Caco-2 (cell line): ENCODE measurements around the gene PNMT. TPM values are rescaled to one million over a fixed set of nuclear protein-coding genes. Genes with fewer than 3 reads are reported as not detected.

Experiments used
- BruUV-seq: library from RNA; stranded (reverse); fragments of 400-500 nt; replicated peaks from 2 replicates; lab custom pipeline; 2021; lab: Mats Ljungman, UMichigan
- CTCF ChIA-PET: fragments of 300-600 bp; sonication (Branson Sonifier 250); formaldehyde crosslinking; loops from one replicate; lab custom pipeline; 2022; ENCODE audit warnings: antibody characterized with exemption; lab: Charles Lee
- POLR2A ChIA-PET: fragments of 300-600 bp; sonication (Branson Sonifier 250); formaldehyde crosslinking; loops from one replicate; lab custom pipeline; 2022; ENCODE audit warnings: antibody characterized with exemption; lab: Charles Lee
- DNase-seq, 2 experiments: peaks; one replicate each; pipeline versions ENCODE4 v3.0.0 to v3.0.0-alpha.2; 2020 to 2022
- H3K27me3 ChIP-seq: replicated peaks from 2 replicates; pipeline ENCODE4 v1.6.0; 2011; ENCODE audit warnings: low read length; ENCODE audit not compliant: control insufficient read depth, insufficient read depth
- H3K36me3 ChIP-seq: 2 replicates; pipeline ENCODE4 v1.5.1; 2011; ENCODE audit warnings: low read length; ENCODE audit not compliant: control insufficient read depth, insufficient read depth
- H3K4me1 ChIP-seq: fragments of 250-450 bp; sonication (Bioruptor Pico); 2 replicates; pipeline ENCODE4 v1.5.1; 2020; ENCODE audit warnings: mild to moderate bottlenecking
- H3K4me3 ChIP-seq: 2 replicates; pipeline ENCODE4 v1.5.1; 2011; ENCODE audit warnings: low read depth, mild to moderate bottlenecking, control low read depth, low read length
- H3K9me3 ChIP-seq: fragments of 250-450 bp; sonication (Bioruptor Pico); 2 replicates; pipeline ENCODE4 v1.5.1; 2020; ENCODE audit warnings: mild to moderate bottlenecking, moderate library complexity
- H3K27ac Mint-ChIP-seq: one replicate; pipeline ENCODE4 v1.8.0; 2022; ENCODE audit warnings: mixed read lengths; ENCODE audit not compliant: unreplicated experiment
- H3K27me3 Mint-ChIP-seq: one replicate; pipeline ENCODE4 v1.8.0; 2022; ENCODE audit warnings: mixed read lengths; ENCODE audit not compliant: insufficient read depth, unreplicated experiment
- H3K36me3 Mint-ChIP-seq: one replicate; pipeline ENCODE4 v1.8.0; 2022; ENCODE audit warnings: mild to moderate bottlenecking, mixed read lengths; ENCODE audit not compliant: insufficient read depth, unreplicated experiment
- H3K4me1 Mint-ChIP-seq: one replicate; pipeline ENCODE4 v1.8.0; 2022; ENCODE audit warnings: low read depth, mixed read lengths; ENCODE audit not compliant: unreplicated experiment
- H3K4me3 Mint-ChIP-seq: one replicate; pipeline ENCODE4 v1.8.0; 2022; ENCODE audit warnings: mild to moderate bottlenecking, moderate library complexity, mixed read lengths; ENCODE audit not compliant: unreplicated experiment
- H3K9me3 Mint-ChIP-seq: one replicate; pipeline ENCODE4 v1.8.0; 2022; ENCODE audit warnings: mixed read lengths; ENCODE audit not compliant: unreplicated experiment
- CTCF ChIP-seq, 2 experiments: fragments of 200-600 bp in 1 of 2; IDR thresholded peaks; 1 replicate in 1 of 2; 2 replicates in 1 of 2; pipeline versions ENCODE4 v1.5.1 to v1.8.0; 2011 to 2022; ENCODE audit warnings: antibody characterized with exemption in 1 of 2, control low read depth in 1 of 2, inconsistent platforms in 1 of 2, low read depth in 1 of 2, low read length in 1 of 2, mild to moderate bottlenecking in 1 of 2, moderate library complexity in 1 of 2; ENCODE audit not compliant: insufficient read depth in 1 of 2, severe bottlenecking in 1 of 2, unreplicated experiment in 1 of 2
- intact Hi-C: fragments of 100-400 bp; cut with micrococcal nuclease; formaldehyde crosslinking; loops from one replicate; pipeline ENCODE4 v1.10.0; 2022; ENCODE audit not compliant: unreplicated experiment
- total RNA-seq: library from RNA; stranded (reverse); gene quantifications from 2 replicates; pipeline ENCODE4 v1.2.3, GENCODE V29; 2022

PNMT gene
- total RNA-seq, 1 experiment from 2014 or later = not detected

- Mint-ChIP-seq H3K27ac (no peak overlapping the region), H3K36me3 (peaks cover 72% of the 10 kb centered on the region), H3K9me3 (no peaks in the 10 kb centered on the region), H3K4me3 (no peak overlapping the region), H3K4me1 (no peaks in the 10 kb centered on the region), H3K27me3 (no peaks in the 10 kb centered on the region)
- Histone ChIP-seq H3K4me1 (no peaks in the 10 kb centered on the region), H3K4me3 (no peak overlapping the region), H3K27me3 (no peaks in the 10 kb centered on the region), H3K36me3 (peaks cover 7% of the 10 kb centered on the region), H3K9me3 (no peaks in the 10 kb centered on the region)
- DNase-seq = no peak
- BruUV-seq = no TSS peak
- CTCF ChIA-PET = interaction anchor here (0.7 kb wide), 1 partner anchor 12 kb away, joined by 3 read pairs; no protein-coding TSS in a partner anchor
- intact Hi-C loops = no loop called here
- POLR2A ChIA-PET = no interaction called here
- TF ChIP-seq CTCF (IDR thresholded peaks at IDR 0.05; ENCODE audit: insufficient read depth in 1 of 2, low read depth in 1 of 2, low read length in 1 of 2, severe bottlenecking in 1 of 2, unreplicated experiment in 1 of 2) = no peak
Measured at GRCh38 chr17:39716073-39716818, 48.0 kb downstream of the PNMT start.

- H3K4me1 Mint-ChIP-seq = no peaks in the 10 kb centered on the region
- no peak overlapping the region for H3K27ac Mint-ChIP-seq
- no peak overlapping the region for H3K4me3 Mint-ChIP-seq
- H3K9me3 Mint-ChIP-seq = no peaks in the 10 kb centered on the region
- H3K27me3 Mint-ChIP-seq = no peaks in the 10 kb centered on the region
- DNase-seq = no peak
- H3K36me3 ChIP-seq = peaks cover 7% of the 10 kb centered on the region
- intact Hi-C loops = no loop called here
- BruUV-seq = no TSS peak
- H3K4me1 ChIP-seq = no peaks in the 10 kb centered on the region
- no peak overlapping the region for H3K4me3 ChIP-seq
- TF ChIP-seq CTCF (IDR thresholded peaks at IDR 0.05; ENCODE audit: insufficient read depth in 1 of 2, low read depth in 1 of 2, low read length in 1 of 2, severe bottlenecking in 1 of 2, unreplicated experiment in 1 of 2) = no peak
- H3K9me3 ChIP-seq = no peaks in the 10 kb centered on the region
- POLR2A ChIA-PET = no interaction called here
- no peaks in the 10 kb centered on the region for H3K27me3 ChIP-seq
- peaks cover 72% of the 10 kb centered on the region for H3K36me3 Mint-ChIP-seq
- CTCF ChIA-PET = no interaction called here
Measured at GRCh38 chr17:39716879-39717536, 48.8 kb downstream of the PNMT start.

- H3K4me3 ChIP-seq = no peak overlapping the region
- no peak for DNase-seq
- no peak overlapping the region for H3K27ac Mint-ChIP-seq
- H3K27me3 Mint-ChIP-seq = no peaks in the 10 kb centered on the region
- peaks cover 72% of the 10 kb centered on the region for H3K36me3 Mint-ChIP-seq
- ChIA-PET POLR2A (no interaction called here), CTCF (no interaction called here)
- no peak for TF ChIP-seq CTCF (IDR thresholded peaks at IDR 0.05; ENCODE audit: insufficient read depth in 1 of 2, low read depth in 1 of 2, low read length in 1 of 2, severe bottlenecking in 1 of 2, unreplicated experiment in 1 of 2)
- no peak overlapping the region for H3K4me3 Mint-ChIP-seq
- BruUV-seq = no TSS peak
- intact Hi-C loops = no loop called here
- no peaks in the 10 kb centered on the region for H3K4me1 ChIP-seq
- no peaks in the 10 kb centered on the region for H3K9me3 ChIP-seq
- peaks cover 8% of the 10 kb centered on the region for H3K36me3 ChIP-seq
- H3K9me3 Mint-ChIP-seq = no peaks in the 10 kb centered on the region
- no peaks in the 10 kb centered on the region for H3K27me3 ChIP-seq
- no peaks in the 10 kb centered on the region for H3K4me1 Mint-ChIP-seq
Measured at GRCh38 chr17:39717660-39718059, 49.4 kb downstream of the PNMT start.
